HCT116 (cell line): ENCODE results near the gene RGS6.

ENCODE experiments used
- EZH2 ChIP-seq: fragments of 200-600 bp; sonication (generic); IDR thresholded peaks from 2 replicates; pipeline ENCODE4 v1.6.1; 2017; ENCODE audit warnings: antibody characterized with exemption, mixed run types
- FOSL1 ChIP-seq: IDR thresholded peaks from 2 replicates; pipeline ENCODE4 v1.6.1; 2012; ENCODE audit warnings: low read depth
- POLR2AphosphoS5 ChIP-seq: IDR thresholded peaks from 2 replicates; pipeline ENCODE4 v1.6.1; 2011; ENCODE audit warnings: mild to moderate bottlenecking, low read depth, low read length, moderate library complexity
- SP1 ChIP-seq: IDR thresholded peaks from 2 replicates; pipeline ENCODE4 v1.6.1; 2012; ENCODE audit warnings: low read depth
- SRF ChIP-seq: IDR thresholded peaks from 2 replicates; pipeline ENCODE4 v1.6.1; 2012; ENCODE audit warnings: low read depth
- YY1 ChIP-seq: IDR thresholded peaks from 2 replicates; pipeline ENCODE4 v1.6.1; 2011; ENCODE audit warnings: low read length, low read depth, moderate library complexity, mild to moderate bottlenecking; ENCODE audit not compliant: insufficient replicate concordance; ENCODE audit errors: extremely low read depth
- ZFX ChIP-seq: fragments of 450-650 bp; IDR thresholded peaks from 2 replicates; pipeline ENCODE4 v1.6.1; 2017
- TF ChIP-seq, protein P1 (sequence below), 3 experiments: fragments of 200-600 bp in 1 of 3; sonication (generic) in 1 of 3; IDR thresholded peaks in 2 of 3; conservative IDR thresholded peaks in 1 of 3; 2 replicates each; pipeline ENCODE4 v1.5.1; 2012 to 2017; ENCODE audit warnings: low read depth in 2 of 3, low read length in 2 of 3, antibody characterized with exemption in 1 of 3, borderline replicate concordance in 1 of 3, control low read depth in 1 of 3, mild to moderate bottlenecking in 1 of 3, mixed read lengths in 1 of 3, mixed run types in 1 of 3, moderate library complexity in 1 of 3; ENCODE audit not compliant: insufficient read depth in 1 of 3

DNA sequence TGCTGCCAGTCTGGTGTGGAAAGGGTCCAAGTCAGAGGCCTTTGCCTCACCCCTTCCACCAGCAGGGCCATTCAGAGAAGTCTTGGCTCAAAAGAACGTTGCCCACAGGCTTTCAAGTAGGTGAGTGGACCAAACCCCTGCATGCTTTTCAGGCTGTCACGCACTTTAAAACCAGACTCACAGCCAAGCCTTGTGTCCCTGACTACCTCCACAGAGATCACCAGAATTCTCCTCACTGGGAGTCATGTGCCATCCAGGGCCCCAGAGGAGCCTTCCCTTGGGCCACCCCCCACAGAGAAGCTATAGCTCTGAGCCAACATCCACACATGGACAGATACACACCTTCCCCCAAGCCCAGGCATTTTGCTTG, 678.6 kb downstream of the RGS6 start:
- no peak for TF ChIP-seq POLR2AphosphoS5
- no peak for TF ChIP-seq FOSL1
- no peak for TF ChIP-seq SP1
- no peak for TF ChIP-seq ZFX
- TF ChIP-seq, protein P1, sequence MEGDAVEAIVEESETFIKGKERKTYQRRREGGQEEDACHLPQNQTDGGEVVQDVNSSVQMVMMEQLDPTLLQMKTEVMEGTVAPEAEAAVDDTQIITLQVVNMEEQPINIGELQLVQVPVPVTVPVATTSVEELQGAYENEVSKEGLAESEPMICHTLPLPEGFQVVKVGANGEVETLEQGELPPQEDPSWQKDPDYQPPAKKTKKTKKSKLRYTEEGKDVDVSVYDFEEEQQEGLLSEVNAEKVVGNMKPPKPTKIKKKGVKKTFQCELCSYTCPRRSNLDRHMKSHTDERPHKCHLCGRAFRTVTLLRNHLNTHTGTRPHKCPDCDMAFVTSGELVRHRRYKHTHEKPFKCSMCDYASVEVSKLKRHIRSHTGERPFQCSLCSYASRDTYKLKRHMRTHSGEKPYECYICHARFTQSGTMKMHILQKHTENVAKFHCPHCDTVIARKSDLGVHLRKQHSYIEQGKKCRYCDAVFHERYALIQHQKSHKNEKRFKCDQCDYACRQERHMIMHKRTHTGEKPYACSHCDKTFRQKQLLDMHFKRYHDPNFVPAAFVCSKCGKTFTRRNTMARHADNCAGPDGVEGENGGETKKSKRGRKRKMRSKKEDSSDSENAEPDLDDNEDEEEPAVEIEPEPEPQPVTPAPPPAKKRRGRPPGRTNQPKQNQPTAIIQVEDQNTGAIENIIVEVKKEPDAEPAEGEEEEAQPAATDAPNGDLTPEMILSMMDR (IDR thresholded peaks at IDR 0.05 in 2 of 3, conservative IDR thresholded peaks at IDR 0.05 in 1 of 3; ENCODE audit: borderline replicate concordance in 1 of 3, insufficient read depth in 1 of 3, low read depth in 2 of 3, low read length in 2 of 3) = no peak
- TF ChIP-seq SRF = no peak
- no peak for TF ChIP-seq EZH2
- no peak for TF ChIP-seq YY1
